ENCODE results near the gene CKMT1A.
"Not testable (repeated sequence)": the region's sequence is repeated elsewhere in the genome, so short reads cannot be mapped to it uniquely, and the experiment has no call there.

Gene CKMT1A

DNA sequence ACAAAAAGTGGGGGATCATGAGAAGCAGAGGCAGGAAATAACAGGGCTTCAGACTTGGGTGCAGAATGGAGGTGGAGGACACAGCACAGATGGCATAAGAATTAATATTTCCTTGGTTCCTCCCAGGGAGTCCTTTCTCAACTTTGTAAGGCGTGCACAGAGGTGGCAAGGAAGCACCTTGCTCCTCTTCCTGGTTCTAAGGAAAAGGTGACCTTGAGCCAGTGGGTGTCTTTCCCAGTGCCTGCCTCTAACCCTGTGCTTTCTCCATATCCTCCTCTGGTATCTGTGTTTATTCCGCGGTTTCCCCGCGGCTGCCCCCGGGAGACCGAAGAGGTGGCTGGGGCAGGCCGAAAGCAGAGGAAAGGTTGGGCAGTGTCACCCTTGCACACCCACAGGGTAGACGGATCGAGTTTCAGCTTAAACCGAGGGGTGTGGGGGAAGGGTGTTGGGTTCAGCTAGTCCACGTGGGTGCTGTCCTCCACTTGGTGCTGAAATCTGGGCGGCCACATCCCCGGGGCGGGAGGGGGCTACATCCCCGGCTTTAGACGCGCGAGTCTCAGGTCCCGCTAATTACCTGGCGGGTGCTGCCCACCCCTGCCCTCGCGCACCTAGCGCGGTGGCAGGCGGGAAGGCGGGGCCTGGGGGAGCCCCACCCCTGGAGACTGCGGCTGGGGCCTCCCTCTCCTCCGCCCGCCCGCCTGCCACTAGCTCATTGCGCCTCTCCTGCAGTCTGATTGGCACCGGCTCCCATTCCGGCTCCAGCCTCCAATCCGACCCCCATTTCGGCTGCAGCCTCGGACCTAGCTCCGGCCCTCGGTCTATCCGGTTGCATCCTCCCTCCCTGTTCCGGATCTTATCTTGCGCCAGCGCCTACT, at the start of gene CKMT1A:
TSS of gene CKMT1A (plus strand) at position 712 of the 875 bp plus-strand sequence. CDS start 192 bp downstream, outside the sequence.
- not testable (repeated sequence) for DNase-seq

DNA sequence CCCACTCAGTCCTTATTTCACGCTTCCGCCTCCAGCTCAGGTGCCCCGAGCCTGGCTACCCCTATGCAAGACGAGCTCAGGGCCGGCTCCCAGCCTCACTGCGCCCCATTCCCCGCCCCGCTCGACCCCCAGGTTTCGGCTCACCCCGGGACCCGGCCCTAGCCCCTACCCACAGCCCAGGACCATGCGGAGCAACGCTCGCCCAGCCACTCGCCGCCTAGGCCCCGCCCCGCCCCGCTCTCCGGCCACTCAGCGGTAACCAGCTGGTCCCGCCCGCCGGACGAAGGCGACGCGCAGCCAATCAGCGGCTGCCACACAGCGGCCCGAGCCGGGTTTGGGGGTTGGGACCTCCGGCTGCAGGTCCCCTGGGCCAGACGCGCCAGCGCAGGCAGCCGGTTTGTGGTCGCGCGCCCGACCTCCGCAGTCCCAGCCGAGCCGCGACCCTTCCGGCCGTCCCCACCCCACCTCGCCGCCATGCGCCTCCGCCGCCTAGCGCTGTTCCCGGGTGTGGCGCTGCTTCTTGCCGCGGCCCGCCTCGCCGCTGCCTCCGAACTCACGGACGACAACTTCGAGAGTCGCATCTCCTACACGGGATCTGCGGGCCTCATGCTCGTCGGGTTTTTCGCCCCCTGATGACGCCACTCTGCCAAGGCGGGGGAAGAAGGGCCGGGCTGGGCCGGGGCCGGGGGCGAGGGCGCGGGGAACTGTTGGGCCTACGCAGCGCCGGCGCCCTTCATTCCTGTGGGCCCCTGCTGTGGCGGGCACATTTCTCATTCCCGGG, 44.8 kb upstream of the CKMT1A start, which contains the start of gene CATSPER2:
TSS of gene CATSPER2 (minus strand) at position 196 of the 781 bp plus-strand sequence. CDS start 783 bp downstream, outside the sequence.
- DNase-seq = no peak

DNA sequence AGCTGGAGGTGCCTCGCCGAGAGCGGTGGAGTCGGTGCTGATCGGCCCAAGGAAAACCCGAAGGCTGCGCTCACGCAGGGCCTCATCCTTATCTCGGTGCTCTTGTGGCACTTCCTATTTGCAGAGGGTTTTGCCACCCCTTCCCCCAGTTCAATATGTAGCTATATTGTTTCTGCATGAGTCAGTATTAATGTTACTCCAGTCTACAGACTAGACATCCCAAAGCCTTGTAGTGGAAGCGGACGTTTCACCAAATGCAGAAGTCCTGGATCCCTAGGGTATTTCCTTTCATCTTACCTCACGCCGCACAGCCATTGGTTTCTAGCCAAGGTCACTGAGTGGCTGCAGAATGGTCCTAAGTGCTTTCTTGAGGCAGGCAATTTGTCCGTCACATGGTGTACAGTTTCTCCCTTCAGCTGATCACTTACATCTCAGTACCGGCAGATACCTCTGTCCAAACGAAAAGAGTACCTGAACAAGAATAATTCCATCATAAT, 44.2 kb upstream of the CKMT1A start:
- not testable (repeated sequence) for DNase-seq

DNA sequence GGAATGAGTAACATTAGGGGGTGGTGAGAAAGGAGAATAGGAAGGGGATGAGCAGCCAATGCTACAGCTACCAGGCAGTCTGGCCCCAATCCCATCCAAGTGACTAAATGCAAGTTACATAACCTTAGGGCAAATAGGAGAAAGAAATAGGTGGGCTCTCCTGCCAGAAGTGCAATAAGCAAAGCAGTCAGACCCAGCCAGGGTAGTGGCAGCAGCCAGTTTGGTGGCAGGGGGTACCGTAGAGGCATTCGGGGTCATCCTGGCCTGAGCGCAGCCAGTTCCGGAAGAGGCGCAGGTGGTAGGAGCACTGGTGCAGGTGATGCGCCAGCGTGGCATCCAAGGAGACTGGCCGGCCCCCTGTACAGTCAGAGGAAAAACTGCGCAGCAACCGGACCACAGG, 33.9 kb upstream of the CKMT1A start:
- not testable (repeated sequence) for DNase-seq

DNA sequence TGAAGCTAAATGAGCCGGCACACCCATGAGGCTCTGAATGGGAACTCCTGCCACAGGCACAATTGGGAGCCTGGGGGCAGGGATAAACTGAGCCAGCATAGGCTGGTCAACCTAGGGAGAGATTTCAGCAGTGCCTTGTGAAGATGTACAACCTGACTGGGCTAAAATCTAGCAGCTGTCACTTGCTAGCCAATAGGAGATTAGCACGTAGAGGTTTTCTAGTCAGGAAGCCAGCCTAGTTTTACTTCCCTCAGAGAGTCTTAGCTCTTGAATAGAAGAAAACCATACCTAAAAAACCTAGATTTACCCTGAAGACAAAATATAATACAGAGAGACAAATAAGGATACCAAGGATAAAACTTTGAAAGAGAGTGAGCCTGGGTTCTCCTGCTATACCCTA, 31.4 kb upstream of the CKMT1A start:
- DNase-seq = not testable (repeated sequence)

DNA sequence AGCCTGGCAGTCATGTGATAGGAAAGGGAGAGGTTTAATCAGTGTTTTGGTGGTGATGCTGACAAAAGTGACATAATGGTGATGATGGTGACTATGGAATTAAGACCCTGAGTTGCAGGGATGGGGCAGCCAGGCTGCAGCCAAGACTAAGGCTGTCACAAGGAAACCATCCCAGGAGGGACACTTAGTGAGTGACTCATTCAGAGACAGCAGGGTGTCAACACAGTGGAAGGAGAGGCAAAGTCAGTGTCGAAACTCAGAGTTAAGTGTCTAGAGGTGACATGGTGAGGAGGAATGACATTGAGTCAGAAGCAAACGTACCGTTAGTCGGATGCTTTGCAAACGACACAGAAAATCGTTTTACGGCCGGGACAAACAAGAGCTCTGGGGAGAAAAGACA, 30.3 kb upstream of the CKMT1A start:
- DNase-seq = not testable (repeated sequence)

DNA sequence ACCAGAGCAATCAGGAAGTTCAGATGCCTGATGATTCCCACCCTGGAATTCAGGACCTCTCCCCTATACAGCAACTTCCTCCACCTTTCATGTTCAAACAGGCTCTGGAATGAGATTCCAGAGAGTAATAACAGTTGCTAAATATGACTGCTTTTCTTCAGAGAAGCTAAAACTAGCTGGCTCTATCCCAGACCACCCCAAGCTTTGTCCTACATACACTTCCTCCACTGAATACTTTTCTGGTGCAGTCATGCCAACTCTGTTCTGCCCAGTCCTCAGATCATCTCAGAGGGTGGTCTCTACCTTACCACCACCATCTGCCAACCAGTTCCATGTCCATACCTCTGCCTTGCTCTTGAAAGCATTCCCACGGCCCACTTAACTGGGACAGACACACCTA, 27.5 kb upstream of the CKMT1A start:
- DNase-seq = not testable (repeated sequence)

DNA sequence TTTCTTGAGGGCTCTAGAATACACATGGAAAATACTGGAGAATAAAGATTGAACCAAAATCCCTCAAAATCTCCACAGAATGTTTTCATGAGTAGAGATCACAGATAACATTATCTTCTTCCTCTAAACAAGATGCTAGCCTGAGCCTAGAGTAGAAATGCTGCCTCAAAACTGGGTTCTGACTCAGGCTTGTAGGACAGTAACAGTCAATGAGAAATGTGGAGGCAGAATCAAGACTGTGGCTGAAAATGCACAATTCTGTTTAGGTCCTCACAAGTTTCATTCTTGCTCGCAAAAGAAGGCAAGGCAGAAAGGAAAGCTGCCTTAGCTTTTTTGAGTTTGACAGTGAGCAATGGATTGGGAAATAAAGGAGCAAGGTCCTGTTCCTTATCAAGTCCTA, 19.5 kb upstream of the CKMT1A start:
- not testable (repeated sequence) for DNase-seq

DNA sequence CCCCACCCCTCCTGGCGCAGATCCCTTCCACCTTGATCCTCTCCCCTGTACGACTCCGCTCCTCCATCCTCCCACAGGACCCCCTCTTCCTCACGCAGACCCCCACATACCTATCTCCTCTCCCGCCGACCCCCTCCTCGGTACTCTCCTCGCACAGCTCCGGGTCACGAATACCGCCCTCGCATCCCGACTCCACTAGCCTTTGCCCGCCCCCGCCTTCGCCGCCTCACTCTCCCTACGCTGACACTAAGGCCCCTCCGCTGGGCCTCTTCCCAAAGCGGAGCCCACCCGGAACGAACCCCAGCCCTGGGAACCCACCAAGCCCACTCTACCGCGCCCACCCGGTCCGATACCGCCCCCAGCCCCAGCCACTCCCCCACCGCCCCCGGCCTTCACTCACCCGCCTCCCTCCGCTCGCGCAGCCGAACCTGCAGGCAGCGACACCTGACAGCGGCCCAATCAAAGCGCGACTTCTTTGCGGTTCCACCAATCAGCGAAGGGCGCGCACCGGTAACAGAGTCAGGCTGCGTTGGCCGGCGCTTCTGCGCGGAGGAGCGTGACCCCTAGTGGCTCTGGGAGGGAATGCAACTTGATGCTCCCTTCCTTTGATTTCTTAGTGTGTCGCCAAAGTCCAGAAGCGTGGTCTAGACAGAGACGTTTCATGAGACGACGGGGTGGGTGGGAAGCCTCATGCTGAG, 3.9 kb upstream of the CKMT1A start:
- DNase-seq = not testable (repeated sequence)

DNA sequence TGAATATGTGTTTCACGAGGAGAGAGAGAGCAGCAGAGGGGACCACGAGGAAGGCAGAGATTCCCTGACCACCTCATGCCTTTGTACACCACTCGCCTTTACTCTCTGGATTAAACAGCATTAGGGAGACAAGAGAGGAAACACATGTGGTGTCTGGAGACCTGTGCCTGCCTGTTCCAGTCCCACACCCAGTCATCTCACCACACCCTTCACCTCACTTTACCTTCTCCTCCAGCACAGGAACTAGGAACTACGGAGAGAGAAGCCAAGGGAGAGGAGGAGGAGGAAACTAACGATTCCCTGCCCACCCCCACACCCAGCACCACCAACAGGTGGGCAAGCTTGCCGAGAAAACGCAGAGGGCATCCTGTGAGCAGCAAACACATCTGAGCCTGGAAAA, 980 bp upstream of the CKMT1A start:
- not testable (repeated sequence) for DNase-seq

DNA sequence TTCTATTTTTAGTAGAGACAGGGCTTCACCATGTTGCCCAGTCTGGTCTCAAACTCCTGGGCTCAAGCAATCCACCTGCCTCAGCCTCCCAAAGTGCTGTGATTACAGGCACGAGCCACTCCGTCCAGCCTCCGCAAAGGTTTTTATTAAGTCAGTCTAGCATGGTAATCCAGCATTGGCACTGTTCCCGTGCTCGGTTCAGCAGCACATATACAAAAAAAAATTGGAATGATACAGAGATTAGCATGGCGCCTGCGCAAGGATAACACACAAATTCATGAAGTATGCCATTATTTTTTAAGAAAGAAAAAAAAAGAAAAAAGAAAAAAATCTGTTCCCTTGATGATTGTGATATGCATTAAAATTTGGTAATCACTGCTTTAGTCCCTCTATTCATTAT, 8.5 kb downstream of the CKMT1A start:
- no peak for DNase-seq

DNA sequence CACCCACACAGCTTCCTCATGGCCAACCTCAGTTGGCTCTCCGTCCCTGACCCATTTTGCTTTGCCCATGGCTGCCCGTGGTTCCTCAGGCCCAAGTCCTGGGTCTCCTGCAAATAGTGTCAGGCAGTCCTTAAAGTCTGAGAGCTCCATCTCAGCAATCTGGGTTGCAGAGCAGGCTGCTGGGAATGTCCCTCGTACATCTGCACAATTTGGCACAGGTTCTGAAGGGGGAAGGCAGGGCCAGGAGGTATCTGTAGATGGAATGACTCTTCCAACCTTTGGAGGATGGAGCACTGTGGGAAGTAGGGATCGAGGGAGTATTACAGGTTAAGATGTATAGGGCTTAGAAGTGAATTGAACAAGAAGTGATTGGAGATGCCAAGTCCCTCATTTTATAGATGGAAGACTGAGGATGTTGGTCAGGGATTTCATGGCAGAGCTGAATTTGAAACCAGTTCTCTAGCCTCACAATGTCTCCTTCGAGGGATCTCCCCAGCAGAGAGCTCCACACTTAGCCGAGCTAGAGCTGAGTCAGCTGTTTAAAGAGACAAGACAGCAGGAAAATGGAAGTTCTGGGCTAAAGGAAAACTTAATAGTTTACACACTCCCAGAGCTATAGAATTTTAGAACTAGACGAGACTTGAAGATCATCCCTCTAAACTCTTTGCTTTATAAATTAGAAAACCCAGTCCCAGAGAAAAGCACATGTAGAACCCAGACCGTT, 9.2 kb downstream of the CKMT1A start:
- DNase-seq = no peak

DNA sequence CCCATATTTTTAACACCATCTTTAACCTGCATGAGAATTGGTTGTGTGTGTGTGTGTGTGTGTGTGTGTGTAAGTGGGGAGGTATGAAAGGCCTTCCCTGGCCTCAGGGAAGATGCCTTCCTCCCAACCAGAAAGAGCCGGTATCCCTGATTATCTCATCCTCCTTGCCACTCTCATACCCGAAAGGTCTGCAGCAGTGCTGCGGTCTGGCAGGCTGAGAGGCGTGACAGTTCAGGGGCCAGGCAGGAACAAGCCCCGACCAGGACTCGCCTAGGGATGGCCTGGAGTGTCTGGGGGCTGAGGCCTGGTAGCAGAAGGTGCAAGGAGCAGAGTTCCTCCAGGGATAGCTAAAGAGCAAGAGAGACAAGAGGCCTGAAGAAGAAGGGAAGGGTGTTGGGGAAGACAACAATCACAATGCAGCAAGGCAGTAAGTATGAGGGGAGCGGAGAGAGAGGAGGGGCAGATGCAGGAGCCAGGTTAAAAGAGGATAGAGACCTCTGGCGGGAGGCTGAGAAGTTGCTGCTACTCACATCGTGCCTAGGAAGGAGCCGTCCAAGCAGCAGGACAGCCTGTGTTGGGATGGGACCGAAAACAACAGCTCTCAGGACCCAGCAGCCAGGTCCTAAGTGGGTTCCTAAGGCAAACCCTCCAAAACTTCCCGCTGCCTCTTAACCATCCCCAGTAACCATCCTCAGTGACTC, 16.9 kb downstream of the CKMT1A start:
- DNase-seq = not testable (repeated sequence)

DNA sequence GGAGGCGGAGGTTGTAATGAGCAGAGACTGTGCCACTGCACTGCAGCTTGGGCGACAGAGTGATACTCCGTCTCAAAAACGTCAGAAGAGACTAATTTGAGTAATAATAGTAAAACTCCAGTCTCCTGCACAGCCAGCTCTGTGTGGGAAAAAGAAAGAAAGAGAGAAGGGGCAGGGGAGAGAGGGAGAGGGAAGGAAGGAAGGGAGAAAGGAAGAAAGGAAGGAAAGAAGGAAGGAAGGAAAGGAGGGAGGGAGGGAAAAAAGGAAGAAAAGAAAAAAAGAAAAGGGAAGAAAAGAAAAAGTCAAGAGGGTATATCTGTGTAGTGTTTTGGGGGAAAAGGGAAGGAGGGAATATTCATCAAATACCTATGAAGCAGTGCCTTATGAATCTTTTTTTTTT, 29.5 kb downstream of the CKMT1A start:
- DNase-seq = no peak

DNA sequence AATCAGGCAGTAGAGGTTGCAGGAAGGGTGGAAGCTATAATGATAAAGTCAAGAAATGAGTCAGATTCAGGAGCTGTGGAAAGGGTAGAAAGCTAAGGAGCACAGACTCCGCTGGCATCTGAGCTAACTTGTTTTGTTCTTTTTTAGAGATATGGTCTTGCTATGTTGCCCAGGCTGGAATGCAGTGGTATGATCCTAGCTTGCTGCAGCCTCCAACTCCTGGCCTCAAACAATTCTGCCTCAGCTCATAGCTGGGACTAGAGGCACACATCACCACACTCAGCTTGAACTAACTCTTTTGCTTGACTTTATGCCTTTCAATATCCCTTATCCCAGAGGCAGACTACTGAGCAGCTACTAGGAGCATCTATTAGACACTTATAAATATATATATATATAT, 32.6 kb downstream of the CKMT1A start:
- not testable (repeated sequence) for DNase-seq

DNA sequence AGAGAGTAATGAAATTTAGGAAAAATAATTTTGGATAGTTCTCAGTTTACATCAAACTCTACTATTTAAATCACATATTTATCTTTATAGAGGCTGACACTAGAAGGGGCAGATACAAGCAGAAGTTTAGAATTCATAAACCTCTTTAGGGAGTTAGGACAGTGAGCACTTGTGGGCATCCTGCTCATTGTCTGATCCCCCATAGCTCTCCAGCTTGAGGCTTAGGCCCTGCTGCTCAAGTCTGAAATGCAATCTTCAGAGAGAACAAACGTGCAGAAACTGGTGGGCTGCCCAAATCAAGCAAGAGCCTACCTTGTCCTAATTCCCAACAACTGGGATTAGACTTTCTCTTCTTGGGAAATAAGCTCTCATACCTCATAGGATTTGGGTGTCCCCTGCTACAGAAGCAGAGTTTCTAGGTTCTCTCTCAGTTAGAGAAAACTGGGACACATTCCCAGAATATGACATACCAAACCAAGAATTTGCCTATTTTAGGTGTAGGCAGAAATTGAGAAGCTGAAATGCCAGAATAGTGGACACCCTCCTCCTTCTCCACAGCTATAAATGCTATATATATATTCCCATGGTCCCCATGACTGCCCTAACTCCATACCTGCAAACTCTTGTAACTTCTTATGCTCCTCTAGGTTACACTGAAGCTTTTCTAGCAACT, 34.5 kb downstream of the CKMT1A start:
- DNase-seq = peak; percentile 17

DNA sequence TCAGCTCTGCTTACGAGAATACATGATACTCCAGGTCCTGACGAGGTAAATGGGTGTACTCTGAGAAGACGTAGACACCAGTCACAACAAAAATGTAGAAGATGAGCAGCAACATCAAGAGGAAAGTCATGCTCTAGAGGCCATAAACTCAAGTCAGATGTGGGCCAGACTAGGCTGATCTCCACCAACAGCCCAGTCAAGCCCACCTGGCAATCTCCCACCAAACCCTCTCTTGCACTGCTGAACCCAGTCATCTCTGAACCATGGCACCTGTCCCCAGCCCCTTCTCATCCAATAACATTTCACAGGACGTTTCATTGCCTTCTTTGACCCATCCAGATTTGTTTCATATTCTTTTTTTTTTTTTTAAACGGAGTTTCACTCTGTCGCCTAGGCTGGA, 41.8 kb downstream of the CKMT1A start:
- DNase-seq = no peak

DNA sequence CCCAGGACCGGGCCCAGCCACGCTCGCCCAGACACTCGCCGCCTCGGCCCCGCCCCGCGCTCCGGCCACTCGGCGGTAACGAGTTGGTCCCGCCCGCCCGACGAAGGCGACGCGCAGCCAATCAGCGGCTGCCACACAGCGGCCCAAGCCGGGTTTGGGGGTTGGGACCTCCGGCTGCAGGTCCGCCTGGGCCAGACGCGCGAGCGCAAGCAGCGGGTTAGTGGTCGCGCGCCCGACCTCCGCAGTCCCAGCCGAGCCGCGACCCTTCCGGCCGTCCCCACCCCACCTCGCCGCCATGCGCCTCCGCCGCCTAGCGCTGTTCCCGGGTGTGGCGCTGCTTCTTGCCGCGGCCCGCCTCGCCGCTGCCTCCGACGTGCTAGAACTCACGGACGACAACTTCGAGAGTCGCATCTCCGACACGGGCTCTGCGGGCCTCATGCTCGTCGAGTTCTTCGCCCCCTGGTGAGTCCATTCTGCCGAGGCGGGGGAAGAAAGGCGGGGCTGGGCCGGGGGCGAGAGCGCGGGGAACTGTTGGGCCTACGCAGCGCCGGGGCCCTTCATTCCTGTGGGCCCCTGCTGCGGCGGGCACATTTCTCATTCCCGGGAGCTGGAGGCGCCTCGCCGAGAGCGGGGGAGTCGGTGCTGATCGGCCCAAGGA, 52.7 kb downstream of the CKMT1A start, which contains the start of gene PDIA3:
TSS of gene PDIA3 (plus strand) at position 194 of the 658 bp plus-strand sequence. CDS start at position 296, 102 bp downstream.
- DNase-seq = peak; percentile 84

DNA sequence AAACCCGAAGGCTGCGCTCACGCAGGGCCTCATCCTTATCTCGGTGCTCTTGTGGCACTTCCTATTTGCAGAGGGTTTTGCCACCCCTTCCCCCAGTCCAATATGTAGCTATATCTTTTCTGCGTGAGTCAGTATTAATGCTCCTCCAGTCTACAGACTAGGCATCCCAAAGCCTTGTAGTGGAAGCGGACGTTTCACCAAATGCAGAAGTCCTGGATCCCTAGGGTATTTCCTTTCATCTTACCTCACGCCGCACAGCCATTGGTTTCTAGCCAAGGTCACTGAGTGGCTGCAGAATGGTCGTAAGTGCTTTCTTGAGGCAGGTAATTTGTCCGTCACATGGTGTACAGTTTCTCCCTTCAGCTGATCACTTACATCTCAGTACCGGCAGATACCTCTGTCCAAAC, 53.2 kb downstream of the CKMT1A start:
- DNase-seq = peak; percentile 27

DNA sequence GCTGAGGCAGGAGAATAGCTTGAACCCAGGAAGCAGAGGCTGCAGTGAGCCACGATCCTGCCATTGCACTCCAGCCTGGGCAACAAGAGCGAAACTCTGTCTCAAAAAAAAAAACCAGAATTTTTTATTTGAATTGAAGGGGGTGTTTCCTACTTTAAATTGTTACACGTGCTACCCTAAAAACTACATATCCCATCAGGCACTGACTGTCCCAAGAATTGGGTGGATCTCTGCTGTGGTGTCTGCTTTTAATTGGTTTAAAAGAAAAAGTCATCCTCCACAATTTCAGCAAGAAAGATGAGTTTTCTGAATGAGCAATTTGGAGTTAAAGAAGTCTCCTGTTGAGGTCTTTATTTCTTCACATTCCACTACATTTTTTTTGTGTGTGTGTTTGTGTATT, 54.7 kb downstream of the CKMT1A start:
- DNase-seq = peak; percentile 26
